Heart left ventricle (tissue), 16 donors: ENCODE data around the gene PLEKHB2. TPM values are rescaled to one million over a fixed set of nuclear protein-coding genes. Genes with fewer than 3 reads are reported as not detected.

Experiments used
- ATAC-seq, 4 donors: fragments of 200-7000 bp; cut with Tn5 transposase; one replicate each; pipeline ENCODE4 v1.9.1; 2020 to 2022; ENCODE audit warnings: moderate library complexity in 4 of 4, mild to moderate bottlenecking in 3 of 4, moderate number of reproducible peaks in 1 of 4
- DNase-seq, 5 donors: peaks; one replicate each; pipeline ENCODE4 v3.0.0-alpha.2; 2020
- H3K27ac ChIP-seq, 12 donors: fragments of 200-600 bp; sonication (generic) in 4 of 12; one replicate each; pipeline versions ENCODE4 v1.5.0 to v1.8.0; 2016 to 2022; ENCODE audit warnings: mild to moderate bottlenecking in 2 of 12
- H3K27me3 ChIP-seq, 9 donors: fragments of 200-600 bp; sonication (generic) in 2 of 9; one replicate each; pipeline versions ENCODE4 v1.5.1 to v1.8.0; 2016 to 2022; ENCODE audit warnings: mild to moderate bottlenecking in 3 of 9
- H3K36me3 ChIP-seq, 9 donors: fragments of 200-600 bp; sonication (generic) in 2 of 9; one replicate each; pipeline versions ENCODE4 v1.5.0 to v1.8.0; 2018 to 2022; ENCODE audit warnings: mild to moderate bottlenecking in 2 of 9
- H3K4me1 ChIP-seq, 12 donors: fragments of 200-600 bp; sonication (generic) in 4 of 12; one replicate each; pipeline versions ENCODE4 v1.5.0 to v1.8.0; 2016 to 2022; ENCODE audit warnings: mild to moderate bottlenecking in 3 of 12
- H3K4me3 ChIP-seq, 12 donors: fragments of 200-600 bp; sonication (generic) in 4 of 12; one replicate each; pipeline versions ENCODE4 v1.5.0 to v1.8.0; 2017 to 2022; ENCODE audit warnings: mild to moderate bottlenecking in 9 of 12, moderate library complexity in 4 of 12
- H3K9me3 ChIP-seq, 12 donors: fragments of 200-600 bp; sonication (generic) in 4 of 12; one replicate each; pipeline versions ENCODE4 v1.5.0 to v1.8.0; 2016 to 2022; ENCODE audit warnings: mild to moderate bottlenecking in 1 of 12
- POLR2A ChIP-seq, 2 donors: fragments of 450-650 bp; IDR thresholded peaks; one replicate each; pipeline ENCODE4 v1.6.1; 2017; ENCODE audit warnings: antibody characterized with exemption in 2 of 2, mild to moderate bottlenecking in 2 of 2, moderate library complexity in 2 of 2
- WGBS, 4 donors: extraction: QIAGEN DNeasy Blood & Tissue Kit in 2 of 4; methylation state at CpG; one replicate each; pipeline versions ENCODE4 v1.1.5 to v1.1.7; 2013 to 2018; 5-methylcytosine and 5-hydroxymethylcytosine counted together
- intact Hi-C, 10 donors: fragments of 100-400 bp; cut with DNase I; formaldehyde crosslinking; loops; one replicate each; pipeline versions ENCODE4 v1.11.1 to v1.14.2; 2022
- long read RNA-seq, 3 donors: library from polyadenylated mRNA; unstranded; transcript quantifications; one replicate each; pipeline ENCODE4 v2.0.0, GENCODE V29; 2020 to 2021
- polyA plus RNA-seq, 2 donors: library from polyadenylated mRNA; stranded (reverse); fragments of 200-250 nt; gene quantifications; one replicate each; pipeline ENCODE4 v1.2.3, GENCODE V29; 2013
- total RNA-seq, 9 donors: library from RNA; depleted of rRNA in 2 of 9; stranded (reverse); fragments of >200 nt in 2 of 9; fragmentation: NEBNext Ultra II Directional in 3 of 9; extraction: Animal tissue kit (Norgen Biotek cat#: 25700) in 3 of 9; gene quantifications; one replicate each; pipeline versions ENCODE4 v1.1.0 to v1.2.4, GENCODE V29; 2016 to 2023
- TF ChIP-seq, protein P1 (sequence below), 12 donors: fragments of 200-600 bp; sonication (generic) in 4 of 12; IDR thresholded peaks; one replicate each; pipeline versions ENCODE4 v1.5.0 to v1.8.0; 2018 to 2022; ENCODE audit warnings: antibody characterized with exemption in 12 of 12, mild to moderate bottlenecking in 5 of 12
- donor health status: ischemic (EF 13 %, LVEDD 7.1; RV severe dilation, severe dysfunction).
- donor health status: healthy with polysubstance abuse.
- donor health status: DM: no; HTN: yes; CAD: no.
- donor health status: DM: no; HTN: no; CAD: no.
- donor health status: ischemic (EF 25% LVEDD 6.9; RV normal size, moderate dysfunction).
- donor health status: ischemic (EF 25% LVEDD 5.7; RV mildly dilated, moderate dysfunction).
- donor health status: healthy.
- donor health status: DM: yes; HTN: yes; CAD: no.
- donor health status: ischemic (EF 35%, LVEDD 5.7; RV mildly dilated, moderate dysfunction).
- donor health status: nonischemic (EF 11% LVEDD 7.7; RV severe dilation, severe dysfunction).
- donor health status: DM: yes; HTN: yes; CAD: no.
- donor health status: PGD.
- donor health status: ischemic (EF 29% LVEDD 5.4; RV normal size, mild dysfunction).
- donor health status: nonischemic (EF 23%, LVEDD 6.1; RV moderate dilation, normal function).

The PLEKHB2 gene, protein sequence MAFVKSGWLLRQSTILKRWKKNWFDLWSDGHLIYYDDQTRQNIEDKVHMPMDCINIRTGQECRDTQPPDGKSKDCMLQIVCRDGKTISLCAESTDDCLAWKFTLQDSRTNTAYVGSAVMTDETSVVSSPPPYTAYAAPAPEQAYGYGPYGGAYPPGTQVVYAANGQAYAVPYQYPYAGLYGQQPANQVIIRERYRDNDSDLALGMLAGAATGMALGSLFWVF
- total RNA-seq (10 to 100 TPM; 29.8 to 59.7 (median 42.2) TPM), polyA plus RNA-seq (10 to 100 TPM in 1 of 2 donors, 1 to 10 TPM in 1; 7.7 to 71.8 TPM)
- long read RNA-seq, donor 1, full-length matches to known transcripts, result 23 of 73 reads
- long read RNA-seq, donor 1, partial matches to known transcripts, result 10 of 73 reads
- long read RNA-seq, donor 1, other reads (novel, unspliced or antisense), result 40 of 73 reads
- long read RNA-seq, donor 2, full-length matches to known transcripts, result 54 of 214 reads
- long read RNA-seq, donor 2, partial matches to known transcripts, result 27 of 214 reads
- long read RNA-seq, donor 2, other reads (novel, unspliced or antisense), result 133 of 214 reads
- long read RNA-seq, donor 3, full-length matches to known transcripts, result 26 of 95 reads
- long read RNA-seq, donor 3, partial matches to known transcripts, result 1 of 95 reads
- long read RNA-seq, donor 3, other reads (novel, unspliced or antisense), result 68 of 95 reads

DNA sequence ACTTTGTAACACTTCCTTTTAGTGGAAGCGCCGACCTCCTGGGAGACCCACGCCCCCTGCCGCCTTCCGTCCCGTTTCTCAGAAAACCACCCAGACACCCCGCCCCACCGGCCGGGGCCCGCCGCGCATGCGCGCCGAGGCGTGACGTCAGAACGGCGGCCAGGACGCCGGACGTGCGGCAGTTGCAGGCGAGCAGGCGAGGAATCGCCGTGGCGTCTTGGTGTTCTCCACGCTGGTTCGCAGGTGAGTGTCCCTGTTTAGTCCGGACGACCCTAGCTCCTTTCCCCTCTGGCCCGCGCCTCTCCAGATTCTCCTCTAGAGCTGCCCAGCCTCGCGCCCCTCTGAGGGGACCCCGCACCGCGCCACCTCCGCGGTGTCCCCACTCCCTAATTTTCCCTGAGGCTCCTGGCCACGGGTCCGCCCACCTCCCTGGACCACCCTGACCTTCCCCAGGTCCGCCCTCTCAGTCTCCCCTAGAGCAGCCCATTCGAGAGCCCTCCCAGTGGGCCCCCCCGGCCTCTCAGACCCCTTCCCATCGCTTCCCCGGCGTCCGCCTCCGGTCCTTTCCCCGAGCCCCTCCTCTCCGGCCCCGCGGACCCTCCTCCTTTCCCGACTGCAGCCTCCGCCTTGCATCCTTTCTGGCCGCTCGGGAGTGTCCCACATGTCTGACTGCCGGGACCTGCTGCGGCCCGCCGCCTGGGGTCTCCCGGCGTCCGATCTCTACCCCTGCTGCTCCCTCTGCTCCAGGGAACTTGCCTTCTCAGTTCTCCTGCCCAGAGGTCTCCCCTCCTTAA lies at the start of gene PLEKHB2:
Gene PLEKHB2, plus strand, starts transcription at position 181 of the 794 bp plus-strand sequence. CDS start 15,606 bp downstream, outside the sequence.
- H3K36me3 ChIP-seq, result peaks cover 0 to 8% (median 0%) of the 10 kb centered on the region in 9 donors
- no peaks in the 10 kb centered on the region for H3K9me3 ChIP-seq
- peak within 1 kb of the TSS; percentile 81 to 100 (median 96) for H3K4me3 ChIP-seq
- H3K27ac ChIP-seq, result peak within 1 kb of the TSS; percentile 79 to 99 (median 92)
- TF ChIP-seq, protein P1, sequence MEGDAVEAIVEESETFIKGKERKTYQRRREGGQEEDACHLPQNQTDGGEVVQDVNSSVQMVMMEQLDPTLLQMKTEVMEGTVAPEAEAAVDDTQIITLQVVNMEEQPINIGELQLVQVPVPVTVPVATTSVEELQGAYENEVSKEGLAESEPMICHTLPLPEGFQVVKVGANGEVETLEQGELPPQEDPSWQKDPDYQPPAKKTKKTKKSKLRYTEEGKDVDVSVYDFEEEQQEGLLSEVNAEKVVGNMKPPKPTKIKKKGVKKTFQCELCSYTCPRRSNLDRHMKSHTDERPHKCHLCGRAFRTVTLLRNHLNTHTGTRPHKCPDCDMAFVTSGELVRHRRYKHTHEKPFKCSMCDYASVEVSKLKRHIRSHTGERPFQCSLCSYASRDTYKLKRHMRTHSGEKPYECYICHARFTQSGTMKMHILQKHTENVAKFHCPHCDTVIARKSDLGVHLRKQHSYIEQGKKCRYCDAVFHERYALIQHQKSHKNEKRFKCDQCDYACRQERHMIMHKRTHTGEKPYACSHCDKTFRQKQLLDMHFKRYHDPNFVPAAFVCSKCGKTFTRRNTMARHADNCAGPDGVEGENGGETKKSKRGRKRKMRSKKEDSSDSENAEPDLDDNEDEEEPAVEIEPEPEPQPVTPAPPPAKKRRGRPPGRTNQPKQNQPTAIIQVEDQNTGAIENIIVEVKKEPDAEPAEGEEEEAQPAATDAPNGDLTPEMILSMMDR (IDR thresholded peaks at IDR 0.05), result peak in 8 of 12 donors; percentile 10 to 56 (median 34)
- peak; percentile 27 to 83 for TF ChIP-seq POLR2A (IDR thresholded peaks at IDR 0.05)
- ATAC-seq (peak; percentile 80 to 92 (median 89)), DNase-seq (peak; percentile 93 to 97 (median 94))
- peaks cover 0 to 35% (median 22%) of the 10 kb centered on the region in 12 donors for H3K4me1 ChIP-seq
- intact Hi-C loops, result loop anchor here in 1 of 10 donors (1.0 kb wide), 1 partner anchor 12 kb away; the partner anchor contains the start of gene FAM168B
- H3K27me3 ChIP-seq, result no peaks in the 10 kb centered on the region
- whole genome bisulfite sequencing, 4 donors, result 0 to 1% (median 1%) methylated on average over 58 to 66 of the region's 66 CpGs

- no peak overlapping the region for H3K27ac ChIP-seq
- peaks cover 8 to 92% (median 79%) of the 10 kb centered on the region in 9 donors for H3K36me3 ChIP-seq
- peaks cover 0 to 42% (median 16%) of the 10 kb centered on the region in 12 donors for H3K4me1 ChIP-seq
- no peak for DNase-seq
- 50 to 65% (median 56%) methylated on average over 5 of the region's 5 CpGs for WGBS, 4 donors
- ATAC-seq, result peak in 2 of 4 donors; percentile 38 to 48
- intact Hi-C loops, result no loop called here
- H3K9me3 ChIP-seq, result no peaks in the 10 kb centered on the region
- H3K4me3 ChIP-seq, result no peak overlapping the region
- TF ChIP-seq, protein P1 (IDR thresholded peaks at IDR 0.05), result no peak
- TF ChIP-seq POLR2A (IDR thresholded peaks at IDR 0.05), result no peak
- H3K27me3 ChIP-seq, result no peaks in the 10 kb centered on the region
Observed at GRCh38 chr2:131056204-131056931, 48.8 kb upstream of the PLEKHB2 start.

GRCh38 chr2:131056932-131057287 lies 48.2 kb upstream of the PLEKHB2 start:
- Histone ChIP-seq H3K9me3 (no peaks in the 10 kb centered on the region), H3K36me3 (peaks cover 6 to 92% (median 74%) of the 10 kb centered on the region in 9 donors), H3K27me3 (no peaks in the 10 kb centered on the region), H3K4me1 (peaks cover 0 to 47% (median 19%) of the 10 kb centered on the region in 12 donors), H3K27ac (no peak overlapping the region), H3K4me3 (no peak overlapping the region)
- ATAC-seq (no peak), DNase-seq (no peak)
- intact Hi-C loops, result no loop called here
- 79 to 86% (median 83%) methylated on average over 4 of the region's 4 CpGs for WGBS, 4 donors
- no peak for TF ChIP-seq POLR2A (IDR thresholded peaks at IDR 0.05)
- TF ChIP-seq, protein P1 (IDR thresholded peaks at IDR 0.05), result no peak
